GM19043 (cell line): ENCODE data around the gene KLHL2.

Experiments
- ATAC-seq: cut with Tn5 transposase; IDR thresholded peaks from one replicate; pipeline ENCODE4 v1.9.1; 2021; ENCODE audit warnings: low read depth; ENCODE audit not compliant: unreplicated experiment

KLHL2 gene

DNA sequence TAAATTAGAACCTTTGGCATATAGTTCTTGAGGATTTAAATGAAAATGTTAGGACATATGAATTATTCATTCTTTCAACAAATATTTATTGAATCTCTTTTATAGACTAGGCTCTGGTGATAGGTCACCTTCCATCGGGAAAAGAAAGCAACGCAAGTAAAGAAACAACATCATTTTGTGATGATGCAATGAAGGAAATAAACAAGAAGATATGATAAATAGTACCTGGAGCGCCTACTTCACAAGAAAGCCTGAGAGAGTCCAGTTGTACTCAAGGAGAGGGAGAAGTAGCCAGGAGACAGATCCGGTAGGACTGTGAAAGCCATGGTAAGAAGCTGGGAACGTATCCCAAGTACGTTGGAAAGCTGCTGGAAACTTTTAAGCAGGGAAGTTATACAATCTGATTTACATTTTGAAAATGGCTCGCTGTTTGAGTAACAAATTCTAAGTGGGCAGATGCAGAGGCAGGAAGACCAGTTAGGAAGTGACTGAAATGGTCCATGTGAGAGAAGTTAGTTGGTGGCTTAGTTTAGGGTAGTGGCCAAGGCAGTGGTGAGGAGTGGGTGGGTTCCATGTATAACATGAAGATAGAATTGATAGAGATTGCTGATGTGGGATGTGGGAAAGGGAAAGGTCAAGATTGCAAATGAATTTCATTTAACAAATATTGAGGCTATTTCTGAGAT lies 153.8 kb downstream of the KLHL2 start:
- no peak for ATAC-seq

- no peak for ATAC-seq
Measured at GRCh38 chr4:165361810-165362209, 154.4 kb downstream of the KLHL2 start.

DNA sequence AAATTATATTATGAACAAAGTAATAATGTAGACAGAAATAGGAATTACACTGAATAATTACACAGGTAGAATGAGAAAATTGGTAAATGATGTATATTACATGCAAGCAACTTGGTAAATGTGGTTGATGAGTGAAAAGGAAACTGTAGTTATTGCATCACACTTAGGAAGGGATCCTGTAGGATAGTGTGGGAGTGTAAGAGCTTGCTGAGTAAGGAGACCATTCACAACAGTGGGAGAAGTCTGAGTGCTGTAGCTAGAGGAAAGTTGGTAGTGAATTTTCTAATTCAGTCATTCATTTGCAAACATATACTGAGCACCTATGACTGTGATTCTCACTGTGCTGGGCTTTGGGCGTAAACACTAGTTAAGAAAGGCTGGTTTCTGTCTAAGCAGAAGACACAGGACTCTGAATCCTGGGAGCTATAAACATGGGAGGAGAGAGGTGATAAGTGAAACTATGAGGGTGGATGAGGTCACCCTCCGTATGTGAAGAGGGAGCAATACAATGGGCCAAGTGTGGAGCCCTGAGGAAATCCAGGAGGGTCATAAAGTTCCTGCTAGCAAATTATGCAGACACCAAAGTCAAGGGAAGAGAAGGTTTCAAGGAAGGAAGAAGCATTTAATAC lies 157.2 kb downstream of the KLHL2 start:
- ATAC-seq = no peak

- ATAC-seq = no peak
Measured at GRCh38 chr4:165367040-165367439, 159.7 kb downstream of the KLHL2 start.

GRCh38 chr4:165368114-165368513 lies 160.8 kb downstream of the KLHL2 start:
- no peak for ATAC-seq

- no peak for ATAC-seq
Measured at GRCh38 chr4:165368567-165368966, 161.2 kb downstream of the KLHL2 start.

DNA sequence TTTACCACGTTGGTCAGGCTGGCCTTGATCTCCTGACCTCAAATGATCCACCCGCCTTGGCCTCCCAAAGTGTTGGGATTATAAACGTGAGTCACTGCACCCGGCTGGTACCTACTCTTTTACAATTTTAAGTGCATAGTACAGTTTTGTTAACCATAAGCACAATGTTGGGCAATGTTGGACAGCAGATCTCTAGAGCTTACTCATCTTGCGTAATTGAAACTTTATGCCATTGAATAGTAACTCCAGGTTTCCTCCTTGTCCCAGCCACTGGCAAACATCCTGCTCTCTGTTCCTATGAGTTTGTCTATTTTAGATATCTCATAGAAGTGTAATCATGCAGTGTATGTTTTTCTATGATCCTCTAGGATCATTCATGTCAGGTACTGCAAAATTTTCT lies 162.2 kb downstream of the KLHL2 start:
- ATAC-seq = no peak

DNA sequence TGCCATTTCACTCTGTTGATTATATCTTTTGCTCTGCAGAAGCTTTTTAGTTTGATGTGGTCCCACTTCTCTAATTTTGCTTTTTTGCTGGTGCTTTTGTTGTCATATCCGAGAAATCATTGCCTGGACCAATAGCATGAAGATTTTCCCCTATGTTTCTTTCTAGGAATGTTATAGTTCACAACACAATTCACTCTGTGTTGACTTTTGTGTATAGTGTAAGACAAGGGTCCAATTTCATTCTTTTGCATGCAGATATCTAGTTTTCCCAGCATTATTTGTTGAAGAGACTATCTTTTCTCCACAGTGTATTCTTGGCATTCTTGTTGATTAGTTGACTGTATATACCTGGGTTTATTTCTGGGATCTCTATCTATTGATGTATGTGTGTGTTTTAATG lies 163.2 kb downstream of the KLHL2 start:
- ATAC-seq = no peak
